Bronchial epithelial cell (primary cell): ENCODE results near the gene SGPP1. TPM values are rescaled to one million over a fixed set of nuclear protein-coding genes. Genes with fewer than 3 reads are reported as not detected.
"Not testable (repeated sequence)": the region's sequence is repeated elsewhere in the genome, so short reads cannot be mapped to it uniquely, and the experiment has no call there.

Experiments
- DNase-seq: peaks from one replicate; pipeline ENCODE4 v3.0.0-alpha.2; 2010; ENCODE audit warnings: low read depth
- FAIRE-seq: peaks from 2 replicates; lab custom pipeline; 2011; peaks lifted over from hg19 to GRCh38; lab: Jason Lieb, UNC
- H3K27me3 ChIP-seq: 2 replicates; pipeline ENCODE4 v1.5.1; 2011; ENCODE audit warnings: low read length; ENCODE audit not compliant: control insufficient read depth, insufficient read depth
- H3K36me3 ChIP-seq: 2 replicates; pipeline ENCODE4 v1.5.1; 2011; ENCODE audit warnings: low read length; ENCODE audit not compliant: control insufficient read depth, insufficient read depth
- H3K4me3 ChIP-seq: 2 replicates; pipeline ENCODE4 v1.5.1; 2011; ENCODE audit warnings: mild to moderate bottlenecking, low read depth, low read length, control low read depth
- total RNA-seq: library from RNA; depleted of rRNA; stranded (reverse); fragments of >200 nt; gene quantifications from 2 replicates; pipeline ENCODE4 v1.2.1, GENCODE V29; 2014
- TF ChIP-seq, protein P1 (sequence below): IDR thresholded peaks from 2 replicates; pipeline ENCODE4 v1.5.1; 2011; ENCODE audit warnings: mild to moderate bottlenecking, moderate library complexity, low read length, control low read depth, inconsistent platforms; ENCODE audit not compliant: insufficient read depth, severe bottlenecking

SGPP1 gene
- total RNA-seq, 1 donor from 2014 or later: 35.3 TPM

DNA sequence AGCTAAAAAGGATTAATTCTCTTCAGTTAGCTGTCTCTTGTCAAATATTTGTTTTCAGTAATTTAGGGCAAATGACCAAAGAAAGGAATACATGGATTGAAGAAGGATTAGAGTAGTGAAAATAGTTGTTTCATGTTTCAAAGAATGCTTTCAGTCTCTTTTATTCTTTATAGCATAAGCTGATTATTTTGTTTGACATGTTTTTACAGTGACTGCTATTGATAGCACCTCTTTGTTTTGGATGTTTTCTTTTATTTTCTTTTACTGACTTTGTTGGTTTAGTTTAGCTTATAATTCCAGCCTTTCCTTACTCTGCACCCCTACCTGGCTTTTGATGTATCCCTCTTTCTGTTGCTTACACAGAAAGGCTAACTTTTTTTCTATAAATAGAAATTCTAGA lies 29.3 kb upstream of the SGPP1 start:
- Histone ChIP-seq H3K27me3 (no peaks in the 10 kb centered on the region), H3K36me3 (no peaks in the 10 kb centered on the region), H3K4me3 (no peak overlapping the region)
- no peak for DNase-seq
- TF ChIP-seq, protein P1, sequence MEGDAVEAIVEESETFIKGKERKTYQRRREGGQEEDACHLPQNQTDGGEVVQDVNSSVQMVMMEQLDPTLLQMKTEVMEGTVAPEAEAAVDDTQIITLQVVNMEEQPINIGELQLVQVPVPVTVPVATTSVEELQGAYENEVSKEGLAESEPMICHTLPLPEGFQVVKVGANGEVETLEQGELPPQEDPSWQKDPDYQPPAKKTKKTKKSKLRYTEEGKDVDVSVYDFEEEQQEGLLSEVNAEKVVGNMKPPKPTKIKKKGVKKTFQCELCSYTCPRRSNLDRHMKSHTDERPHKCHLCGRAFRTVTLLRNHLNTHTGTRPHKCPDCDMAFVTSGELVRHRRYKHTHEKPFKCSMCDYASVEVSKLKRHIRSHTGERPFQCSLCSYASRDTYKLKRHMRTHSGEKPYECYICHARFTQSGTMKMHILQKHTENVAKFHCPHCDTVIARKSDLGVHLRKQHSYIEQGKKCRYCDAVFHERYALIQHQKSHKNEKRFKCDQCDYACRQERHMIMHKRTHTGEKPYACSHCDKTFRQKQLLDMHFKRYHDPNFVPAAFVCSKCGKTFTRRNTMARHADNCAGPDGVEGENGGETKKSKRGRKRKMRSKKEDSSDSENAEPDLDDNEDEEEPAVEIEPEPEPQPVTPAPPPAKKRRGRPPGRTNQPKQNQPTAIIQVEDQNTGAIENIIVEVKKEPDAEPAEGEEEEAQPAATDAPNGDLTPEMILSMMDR: no peak
- FAIRE-seq: no peak

DNA sequence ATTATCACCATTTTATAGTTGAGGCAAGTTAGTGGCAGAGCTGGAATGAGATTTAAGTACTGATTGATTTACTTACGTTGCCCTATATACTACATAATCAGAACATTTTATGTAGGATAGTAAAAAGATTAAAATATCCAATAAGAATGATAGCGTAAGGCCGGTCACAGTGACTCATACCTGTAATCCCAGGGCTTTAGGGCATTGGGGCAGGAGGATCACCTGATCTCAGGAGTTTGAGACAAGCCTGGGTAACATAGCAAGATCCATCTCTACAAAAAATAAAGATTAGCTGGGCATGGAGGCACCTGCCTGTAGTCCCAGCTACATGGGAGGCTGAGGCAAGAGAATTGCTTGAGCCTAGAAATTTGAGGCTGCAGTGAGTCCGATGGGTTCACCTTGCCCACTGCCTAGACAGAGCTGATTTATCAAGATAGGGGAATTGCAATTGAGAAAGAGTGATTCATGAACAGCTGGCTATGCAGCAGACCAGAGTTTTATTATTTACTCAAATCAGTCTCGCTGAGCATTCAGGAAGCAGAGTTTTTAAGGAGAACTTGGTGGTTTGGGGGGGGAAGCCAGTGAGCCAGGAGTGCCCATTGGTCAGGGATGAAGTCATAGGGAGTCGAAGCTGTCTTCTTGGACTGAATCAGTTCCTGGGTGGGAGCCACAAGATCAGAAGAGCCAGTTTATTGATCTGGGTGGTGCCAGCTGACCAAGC lies 24.7 kb upstream of the SGPP1 start:
- Histone ChIP-seq H3K4me3 (no peak overlapping the region), H3K27me3 (no peaks in the 10 kb centered on the region), H3K36me3 (no peaks in the 10 kb centered on the region)
- TF ChIP-seq, protein P1: no peak
- DNase-seq (peak; percentile 78), FAIRE-seq (no peak)

DNA sequence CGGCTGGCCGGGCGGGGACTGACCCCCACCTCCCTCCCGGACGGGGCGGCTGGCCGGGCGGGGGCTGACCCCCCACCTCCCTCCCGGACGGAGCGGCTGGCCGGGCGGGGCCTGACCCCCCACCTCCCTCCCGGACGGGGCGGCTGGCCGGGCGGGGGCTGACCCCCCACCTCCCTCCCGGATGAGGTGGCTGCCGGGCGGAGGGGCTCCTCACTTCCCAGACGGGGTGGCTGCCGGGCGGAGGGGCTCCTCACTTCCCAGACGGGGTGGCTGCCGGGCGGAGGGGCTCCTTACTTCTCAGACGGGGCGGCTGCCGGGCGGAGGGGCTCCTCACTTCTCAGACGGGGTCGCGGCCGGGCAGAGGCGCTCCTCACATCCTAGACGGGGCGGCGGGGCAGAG lies 23.2 kb upstream of the SGPP1 start:
- not testable (repeated sequence) for H3K36me3 ChIP-seq, H3K4me3 ChIP-seq, H3K27me3 ChIP-seq, FAIRE-seq, DNase-seq

DNA sequence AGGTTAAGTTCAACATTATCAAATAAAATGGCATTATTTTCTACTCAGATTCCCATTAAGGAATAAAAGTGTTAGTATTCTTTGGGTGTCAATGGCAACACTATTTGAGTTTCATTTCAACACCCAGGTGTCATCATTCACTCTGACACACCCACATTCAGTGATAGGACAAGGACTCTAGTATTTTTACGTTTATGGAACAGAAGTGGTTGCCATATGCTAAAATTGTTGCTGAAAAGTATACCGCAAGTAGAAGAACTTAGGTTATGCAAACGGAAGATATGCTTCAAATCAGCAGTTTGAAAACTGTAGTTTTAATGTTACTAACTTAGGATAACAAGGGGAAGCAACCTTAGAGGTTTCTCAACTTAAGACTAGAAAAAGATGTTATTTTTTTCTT lies 20.0 kb upstream of the SGPP1 start:
- H3K27me3 ChIP-seq: no peaks in the 10 kb centered on the region
- no peak overlapping the region for H3K4me3 ChIP-seq
- TF ChIP-seq, protein P1: no peak
- FAIRE-seq (no peak), DNase-seq (no peak)
- H3K36me3 ChIP-seq: no peaks in the 10 kb centered on the region

DNA sequence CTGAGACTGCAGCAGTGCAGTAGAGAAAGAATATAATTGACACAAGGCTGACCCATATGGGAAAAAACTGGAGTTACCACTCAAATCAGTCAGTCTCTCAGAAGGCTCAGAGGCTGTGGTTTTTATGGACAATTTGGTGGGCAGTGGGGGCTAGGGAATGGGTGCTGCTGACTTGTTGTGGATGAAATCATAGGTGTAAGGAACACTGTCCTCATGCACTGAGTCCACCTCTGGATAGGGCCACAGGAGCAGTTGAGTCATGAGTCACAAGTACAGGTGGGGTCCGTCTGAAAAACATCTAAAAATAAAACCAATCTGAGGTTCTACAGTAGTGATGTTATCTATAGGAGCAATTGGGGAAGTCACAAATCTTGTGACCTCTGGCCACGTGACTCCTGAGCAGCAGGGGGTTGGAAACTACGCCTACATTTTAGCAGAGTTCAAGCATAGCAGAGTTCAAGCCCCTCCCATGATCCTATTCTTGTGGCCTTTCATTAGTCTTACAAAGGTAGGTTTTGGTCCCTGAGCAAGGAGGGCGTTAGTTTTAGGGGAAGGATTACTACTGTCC lies 18.1 kb upstream of the SGPP1 start:
- FAIRE-seq (no peak), DNase-seq (no peak)
- no peaks in the 10 kb centered on the region for H3K27me3 ChIP-seq
- no peaks in the 10 kb centered on the region for H3K36me3 ChIP-seq
- TF ChIP-seq, protein P1: no peak
- no peak overlapping the region for H3K4me3 ChIP-seq

DNA sequence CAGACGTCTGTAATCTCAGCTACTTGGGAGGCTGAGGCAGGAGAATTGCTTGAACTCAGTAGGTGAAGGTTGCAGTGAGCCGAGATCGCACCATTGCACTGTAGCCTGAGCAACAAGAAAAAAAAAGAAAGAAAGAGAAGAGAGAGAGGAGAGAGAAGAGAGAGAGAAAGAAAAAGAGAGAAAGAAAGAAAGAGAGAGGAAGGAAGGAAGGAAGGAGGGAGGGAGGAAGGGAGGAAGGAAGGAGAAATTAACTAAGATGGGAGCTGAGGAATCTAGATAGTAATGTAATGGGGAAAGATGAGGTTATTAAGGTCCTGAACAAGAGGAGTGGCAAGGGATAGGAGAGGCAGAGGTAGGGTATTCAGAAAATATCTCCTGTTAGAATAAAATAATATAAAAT lies 17.4 kb upstream of the SGPP1 start:
- no peak overlapping the region for H3K4me3 ChIP-seq
- H3K36me3 ChIP-seq: no peaks in the 10 kb centered on the region
- DNase-seq (no peak), FAIRE-seq (no peak)
- no peaks in the 10 kb centered on the region for H3K27me3 ChIP-seq
- TF ChIP-seq, protein P1: no peak
